Esophagus squamous epithelium (tissue), 5 donors: Measurements from ENCODE around the gene R3HDM4. TPM values are rescaled to one million over a fixed set of nuclear protein-coding genes. Genes with fewer than 3 reads are reported as not detected.
A peak's percentile ranks its signal among the peaks of the same experiment; 100 is the strongest.
"Not testable (repeated sequence)": the region's sequence is repeated elsewhere in the genome, so short reads cannot be mapped to it uniquely, and the experiment has no call there.

Experiments used
- DNase-seq: peaks from one replicate; lab custom pipeline; 2025; lab: John Stamatoyannopoulos, UW
- H3K27ac ChIP-seq, 4 donors: fragments of 200-600 bp; sonication (generic); one replicate each; pipeline ENCODE4 v1.5.1; 2016 to 2019; ENCODE audit warnings: mild to moderate bottlenecking in 1 of 4
- H3K27me3 ChIP-seq, 4 donors: fragments of 200-600 bp; sonication (generic); 1 replicate in 3 of 4; 2 replicates in 1 of 4; pipeline versions ENCODE4 v1.5.1 to v1.6.0; 2017 to 2021; ENCODE audit warnings: antibody characterized with exemption in 1 of 4
- H3K36me3 ChIP-seq, 3 donors: fragments of 200-600 bp; sonication (generic); one replicate each; pipeline ENCODE4 v1.5.1; 2016 to 2019
- H3K4me1 ChIP-seq, 3 donors: fragments of 200-600 bp; sonication (generic); one replicate each; pipeline ENCODE4 v1.5.1; 2017 to 2019
- H3K4me3 ChIP-seq, 4 donors: fragments of 200-600 bp; sonication (generic); 1 replicate in 3 of 4; 2 replicates in 1 of 4; pipeline ENCODE4 v1.5.1; 2016 to 2019; ENCODE audit warnings: mild to moderate bottlenecking in 2 of 4, moderate library complexity in 1 of 4
- H3K9me3 ChIP-seq, 3 donors: fragments of 200-600 bp; sonication (generic); one replicate each; pipeline ENCODE4 v1.5.1; 2016 to 2019
- CTCF ChIP-seq, 6 experiments: fragments of 450-650 bp in 4 of 6; fragments of 200-600 bp in 2 of 6; sonication (generic) in 2 of 6; IDR thresholded peaks; one replicate each; pipeline ENCODE4 v1.5.1; 2016 to 2019; ENCODE audit warnings: antibody characterized with exemption in 6 of 6, mild to moderate bottlenecking in 4 of 6, moderate library complexity in 4 of 6
- POLR2A ChIP-seq, 4 donors: fragments of 450-650 bp; IDR thresholded peaks; one replicate each; pipeline ENCODE4 v1.6.1; 2017; ENCODE audit warnings: antibody characterized with exemption in 4 of 4, mild to moderate bottlenecking in 4 of 4, moderate library complexity in 3 of 4
- WGBS, 2 donors: methylation state at CpG; one replicate each; pipeline ENCODE4 v1.1.5; 2018; 5-methylcytosine and 5-hydroxymethylcytosine counted together
- intact Hi-C: fragments of 100-400 bp; cut with DNase I; formaldehyde crosslinking; loops from one replicate; pipeline ENCODE4 v1.15.0; 2022
- total RNA-seq, 4 donors: library from RNA; depleted of rRNA; stranded (reverse); fragments of >200 nt; gene quantifications; one replicate each; pipeline ENCODE4 v1.1.0, GENCODE V29; 2016
- donor health status: DM: yes; HTN: yes; CAD: no.

Gene R3HDM4
- total RNA-seq, 4 donors from 2014 or later, result 42.9 to 83.7 (median 62.4) TPM

GRCh38 chr19:858284-858683 lies 54.7 kb downstream of the R3HDM4 start:
- Histone ChIP-seq H3K9me3 (no peaks in the 10 kb centered on the region), H3K36me3 (no peaks in the 10 kb centered on the region), H3K27me3 (peaks cover 0 to 78% (median 0%) of the 10 kb centered on the region in 4 donors), H3K4me1 (peaks cover 9 to 49% (median 33%) of the 10 kb centered on the region in 3 donors), H3K27ac (peak overlapping the region in 1 of 4 donors; percentile 80), H3K4me3 (no peak overlapping the region)
- no peak for TF ChIP-seq POLR2A (IDR thresholded peaks at IDR 0.05)
- TF ChIP-seq CTCF (IDR thresholded peaks at IDR 0.05), result no peak
- no peak for DNase-seq
- intact Hi-C loops, result loop anchor here (10.0 kb wide), 2 partner anchors 83 to 127 kb away; partner anchors contain the start of gene WDR18
- WGBS, 2 donors, result 72 to 78% methylated on average over 8 to 9 of the region's 9 CpGs

GRCh38 chr19:855566-856120 lies 57.4 kb downstream of the R3HDM4 start:
- no peak for DNase-seq
- Histone ChIP-seq H3K4me3 (no peak overlapping the region), H3K27me3 (peaks cover 0 to 79% (median 0%) of the 10 kb centered on the region in 4 donors), H3K27ac (no peak overlapping the region), H3K9me3 (no peaks in the 10 kb centered on the region), H3K36me3 (no peaks in the 10 kb centered on the region), H3K4me1 (peaks cover 6 to 46% (median 24%) of the 10 kb centered on the region in 3 donors)
- intact Hi-C loops, result loop anchor here (10.0 kb wide), 2 partner anchors 81 to 129 kb away; partner anchors contain the start of gene WDR18
- TF ChIP-seq POLR2A (IDR thresholded peaks at IDR 0.05) (no peak), CTCF (IDR thresholded peaks at IDR 0.05) (no peak)
- 76 to 77% methylated on average over 8 to 9 of the region's 40 CpGs for WGBS, 2 donors

GRCh38 chr19:855142-855541 lies 57.9 kb downstream of the R3HDM4 start:
- no peaks in the 10 kb centered on the region for H3K36me3 ChIP-seq
- no peak overlapping the region for H3K4me3 ChIP-seq
- intact Hi-C loops, result loop anchor here (10.0 kb wide), 2 partner anchors 80 to 130 kb away; partner anchors contain the start of gene WDR18
- WGBS, 2 donors, result 77 to 80% methylated on average over 1 to 11 of the region's 12 CpGs
- peaks cover 0 to 79% (median 0%) of the 10 kb centered on the region in 4 donors for H3K27me3 ChIP-seq
- no peak for TF ChIP-seq CTCF (IDR thresholded peaks at IDR 0.05)
- no peak for TF ChIP-seq POLR2A (IDR thresholded peaks at IDR 0.05)
- DNase-seq, result no peak
- peaks cover 10 to 46% (median 24%) of the 10 kb centered on the region in 3 donors for H3K4me1 ChIP-seq
- H3K27ac ChIP-seq, result no peak overlapping the region
- no peaks in the 10 kb centered on the region for H3K9me3 ChIP-seq

GRCh38 chr19:854549-854948 lies 58.5 kb downstream of the R3HDM4 start:
- TF ChIP-seq POLR2A (IDR thresholded peaks at IDR 0.05), result no peak
- TF ChIP-seq CTCF (IDR thresholded peaks at IDR 0.05), result no peak
- intact Hi-C loops, result loop anchor here (10.0 kb wide), 2 partner anchors 80 to 130 kb away; partner anchors contain the start of gene WDR18
- no peak overlapping the region for H3K4me3 ChIP-seq
- no peak for DNase-seq
- WGBS, 2 donors, result 65 to 67% methylated on average over 6 of the region's 6 CpGs
- peaks cover 10 to 42% (median 21%) of the 10 kb centered on the region in 3 donors for H3K4me1 ChIP-seq
- peaks cover 0 to 78% (median 0%) of the 10 kb centered on the region in 4 donors for H3K27me3 ChIP-seq
- H3K27ac ChIP-seq, result no peak overlapping the region
- H3K9me3 ChIP-seq, result no peaks in the 10 kb centered on the region
- H3K36me3 ChIP-seq, result no peaks in the 10 kb centered on the region

- intact Hi-C loops, result loop anchor here (10.0 kb wide), 2 partner anchors 79 to 131 kb away; partner anchors contain the start of gene WDR18
- peaks cover 8 to 33% (median 16%) of the 10 kb centered on the region in 3 donors for H3K4me1 ChIP-seq
- DNase-seq, H3K9me3 ChIP-seq, H3K27ac ChIP-seq, H3K36me3 ChIP-seq, H3K4me3 ChIP-seq: not testable (repeated sequence)
- H3K27me3 ChIP-seq, result peaks cover 0 to 77% (median 0%) of the 10 kb centered on the region in 4 donors
- WGBS, 2 donors, result 70 to 82% methylated on average over 4 of the region's 17 CpGs
Observed at GRCh38 chr19:853614-854220, 59.3 kb downstream of the R3HDM4 start.
